CD4-positive, alpha-beta T cell (primary cell): ENCODE measurements around the gene CADM2. TPM values are rescaled to one million over a fixed set of nuclear protein-coding genes. Genes with fewer than 3 reads are reported as not detected.

ENCODE experiments used
- ATAC-seq: fragments of 200-7000 bp; cut with Tn5 transposase; one replicate; pipeline ENCODE4 v1.10.0; 2022; ENCODE audit warnings: mild to moderate bottlenecking; ENCODE audit not compliant: poor library complexity
- CTCF ChIA-PET: fragments of 350-600 bp; sonication (Branson Sonifier 250); formaldehyde crosslinking; loops from one replicate; lab custom pipeline; 2021; ENCODE audit warnings: antibody characterized with exemption, inconsistent platforms; lab: Charles Lee
- POLR2A ChIA-PET: fragments of 350-600 bp; sonication (Branson Sonifier 250); formaldehyde crosslinking; loops from one replicate; lab custom pipeline; 2021; ENCODE audit warnings: antibody characterized with exemption, inconsistent platforms; lab: Charles Lee
- DNase-seq, 14 experiments: peaks; one replicate each; pipeline ENCODE4 v3.0.0-alpha.2; 2013 to 2020; ENCODE audit warnings: mixed read lengths in 2 of 14
- H3K27ac ChIP-seq, 2 donors: one replicate each; pipeline versions ENCODE4 v1.5.1 to v1.7.0; 2013; ENCODE audit warnings: low read length in 2 of 2, low read depth in 1 of 2, mild to moderate bottlenecking in 1 of 2
- H3K27me3 ChIP-seq, 2 experiments: 1 replicate in 1 of 2; 2 replicates in 1 of 2; pipeline versions ENCODE4 v1.6.1 to v1.7.0; 2013; ENCODE audit warnings: low read length in 2 of 2, control low read depth in 1 of 2, mild to moderate bottlenecking in 1 of 2, moderate library complexity in 1 of 2; ENCODE audit not compliant: insufficient read depth in 2 of 2, control insufficient read depth in 1 of 2
- H3K36me3 ChIP-seq: one replicate; pipeline ENCODE4 v1.6.1; 2013; ENCODE audit warnings: low read length, control low read depth; ENCODE audit not compliant: insufficient read depth
- H3K4me1 ChIP-seq: one replicate; pipeline ENCODE4 v1.6.1; 2013; ENCODE audit warnings: low read length, control low read depth; ENCODE audit not compliant: insufficient read depth
- H3K4me3 ChIP-seq: one replicate; pipeline ENCODE4 v1.5.1; 2013; ENCODE audit warnings: mild to moderate bottlenecking, low read length, moderate library complexity
- H3K9me3 ChIP-seq, 2 experiments: 1 replicate in 1 of 2; 2 replicates in 1 of 2; pipeline versions ENCODE4 v1.6.1 to v1.7.0; 2013; ENCODE audit warnings: low read length in 2 of 2, mild to moderate bottlenecking in 2 of 2, control low read depth in 1 of 2, moderate library complexity in 1 of 2; ENCODE audit not compliant: control insufficient read depth in 1 of 2, insufficient read depth in 1 of 2
- H3K27ac Mint-ChIP-seq: one replicate; pipeline ENCODE4 v1.8.0; 2020; ENCODE audit warnings: mixed read lengths
- H3K27me3 Mint-ChIP-seq: one replicate; pipeline ENCODE4 v1.8.0; 2021; ENCODE audit warnings: mixed read lengths
- H3K36me3 Mint-ChIP-seq: one replicate; pipeline ENCODE4 v1.8.0; 2021; ENCODE audit warnings: low read depth, mixed read lengths
- H3K4me1 Mint-ChIP-seq: one replicate; pipeline ENCODE4 v1.8.0; 2021; ENCODE audit warnings: low read depth, mixed read lengths
- H3K4me3 Mint-ChIP-seq: one replicate; pipeline ENCODE4 v1.8.0; 2020; ENCODE audit warnings: mild to moderate bottlenecking, mixed read lengths
- H3K9me3 Mint-ChIP-seq: one replicate; pipeline ENCODE4 v1.8.0; 2020; ENCODE audit warnings: mixed read lengths
- CTCF ChIP-seq: fragments of 200-600 bp; IDR thresholded peaks from one replicate; pipeline ENCODE4 v1.8.0; 2022; ENCODE audit warnings: antibody characterized with exemption, mild to moderate bottlenecking
- intact Hi-C, 2 experiments: fragments of 100-400 bp; cut with DNase I in 1 of 2; cut with micrococcal nuclease in 1 of 2; formaldehyde crosslinking; loops; one replicate each; pipeline versions ENCODE4 v1.15.1 to v1.9.0; 2023 to 2025; cut with DNase I, micrococcal nuclease
- total RNA-seq, 174 experiments: library from RNA in 2 of 174; stranded (reverse) in 2 of 174; gene quantifications; one replicate each; pipeline ENCODE4 v1.2.3 and lab custom pipeline; 2021 to 2026

The CADM2 gene
- total RNA-seq, 2 experiments from 2014 or later: 0.03 to 0.11 TPM

DNA sequence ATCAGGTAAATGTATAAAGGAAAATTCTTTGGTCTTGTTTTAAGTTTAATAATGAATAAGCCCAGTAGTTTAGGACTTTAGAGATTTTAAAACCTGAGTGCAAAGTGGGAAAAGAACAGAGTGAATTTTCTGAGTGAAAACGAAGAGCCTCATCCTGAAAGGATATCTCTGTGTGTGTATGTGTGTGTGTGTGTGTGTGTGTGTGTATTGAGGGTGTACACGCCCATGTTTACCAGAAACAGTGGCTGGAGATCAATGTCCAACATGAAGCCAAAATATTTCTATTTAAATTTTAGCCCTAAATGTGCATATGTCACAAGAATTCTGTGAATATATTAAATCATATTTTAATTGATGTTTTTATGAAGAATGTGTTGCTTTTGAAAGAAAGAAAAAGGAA is 549.9 kb downstream of the CADM2 start:
- Mint-ChIP-seq H3K27me3 (no peaks in the 10 kb centered on the region), H3K9me3 (peaks cover 4% of the 10 kb centered on the region), H3K4me1 (no peaks in the 10 kb centered on the region), H3K4me3 (no peak overlapping the region), H3K36me3 (no peaks in the 10 kb centered on the region), H3K27ac (no peak overlapping the region)
- no peak overlapping the region for H3K4me3 ChIP-seq
- intact Hi-C loops: no loop called here
- no peak for ATAC-seq
- TF ChIP-seq CTCF: no peak
- H3K27me3 ChIP-seq: no peaks in the 10 kb centered on the region
- ChIA-PET POLR2A (no interaction called here), CTCF (no interaction called here)
- DNase-seq: no peak
- peaks cover 3% of the 10 kb centered on the region in 2 experiments for H3K9me3 ChIP-seq
- no peak overlapping the region for H3K27ac ChIP-seq
- H3K4me1 ChIP-seq: no peaks in the 10 kb centered on the region
- no peaks in the 10 kb centered on the region for H3K36me3 ChIP-seq

- peaks cover 0 to 3% of the 10 kb centered on the region in 2 experiments for H3K9me3 ChIP-seq
- intact Hi-C loops: no loop called here
Measured at GRCh38 chr3:85516146-85516545, 557.4 kb downstream of the CADM2 start.

GRCh38 chr3:85524104-85524503 is 565.3 kb downstream of the CADM2 start:
- no peak for TF ChIP-seq CTCF
- H3K27me3 ChIP-seq: no peaks in the 10 kb centered on the region
- DNase-seq: no peak
- Mint-ChIP-seq H3K27ac (no peak overlapping the region), H3K4me3 (no peak overlapping the region), H3K36me3 (no peaks in the 10 kb centered on the region), H3K9me3 (peaks cover 5% of the 10 kb centered on the region), H3K4me1 (no peaks in the 10 kb centered on the region), H3K27me3 (no peaks in the 10 kb centered on the region)
- no peak for ATAC-seq
- H3K9me3 ChIP-seq: no peaks in the 10 kb centered on the region
- intact Hi-C loops: no loop called here
- no peak overlapping the region for H3K4me3 ChIP-seq
- H3K27ac ChIP-seq: no peak overlapping the region
- ChIA-PET CTCF (no interaction called here), POLR2A (no interaction called here)
- no peaks in the 10 kb centered on the region for H3K36me3 ChIP-seq
- no peaks in the 10 kb centered on the region for H3K4me1 ChIP-seq

More at GRCh38 chr3:85516146-85516545, 557.4 kb downstream of the CADM2 start:
- Histone ChIP-seq H3K27ac (no peak overlapping the region), H3K4me1 (no peaks in the 10 kb centered on the region), H3K4me3 (no peak overlapping the region), H3K27me3 (no peaks in the 10 kb centered on the region), H3K36me3 (no peaks in the 10 kb centered on the region)
- ChIA-PET CTCF (no interaction called here), POLR2A (no interaction called here)
- H3K36me3 Mint-ChIP-seq: no peaks in the 10 kb centered on the region
- H3K27me3 Mint-ChIP-seq: no peaks in the 10 kb centered on the region
- H3K27ac Mint-ChIP-seq: no peak overlapping the region
- DNase-seq: no peak
- no peak for ATAC-seq
- H3K4me1 Mint-ChIP-seq: no peaks in the 10 kb centered on the region
- no peak overlapping the region for H3K4me3 Mint-ChIP-seq
- no peak for TF ChIP-seq CTCF
- H3K9me3 Mint-ChIP-seq: no peaks in the 10 kb centered on the region
